Ovary (tissue), 9 donors: Measurements from ENCODE around the gene GPR162. TPM values are rescaled to one million over a fixed set of nuclear protein-coding genes. Genes with fewer than 3 reads are reported as not detected.

Experiments used
- DNase-seq, 5 donors: peaks; one replicate each; pipeline ENCODE4 v3.0.0-alpha.2; 2019 to 2020
- H3K27ac ChIP-seq, 2 donors: fragments of 200-600 bp; one replicate each; pipeline versions ENCODE4 v1.5.1 to v1.8.0; 2019 to 2022
- H3K27me3 ChIP-seq: fragments of 200-600 bp; one replicate; pipeline ENCODE4 v1.8.0; 2022
- H3K36me3 ChIP-seq: fragments of 200-600 bp; sonication (generic); one replicate; pipeline ENCODE4 v1.5.1; 2019
- H3K4me1 ChIP-seq: one replicate; pipeline ENCODE4 v1.8.1; 2013; ENCODE audit warnings: mild to moderate bottlenecking, moderate library complexity; ENCODE audit not compliant: insufficient read depth
- H3K4me3 ChIP-seq: fragments of 200-600 bp; sonication (generic); one replicate; pipeline ENCODE4 v1.5.1; 2017
- H3K9me3 ChIP-seq, 2 donors: fragments of 200-600 bp in 1 of 2; sonication (generic) in 1 of 2; one replicate each; pipeline versions ENCODE4 v1.5.1 to v1.8.1; 2013 to 2019; ENCODE audit warnings: mild to moderate bottlenecking in 1 of 2, moderate library complexity in 1 of 2
- CTCF ChIP-seq, 3 donors: fragments of 450-650 bp in 2 of 3; fragments of 200-600 bp in 1 of 3; IDR thresholded peaks; one replicate each; pipeline versions ENCODE4 v1.5.1 to v1.8.0; 2016 to 2022; ENCODE audit warnings: antibody characterized with exemption in 3 of 3, mild to moderate bottlenecking in 1 of 3
- EP300 ChIP-seq: sonication (generic); formaldehyde crosslinking; IDR thresholded peaks from one replicate; pipeline ENCODE4 v1.6.1; 2017; ENCODE audit warnings: antibody characterized with exemption
- POLR2A ChIP-seq: fragments of 450-650 bp; IDR thresholded peaks from one replicate; pipeline ENCODE4 v1.6.1; 2017; ENCODE audit warnings: antibody characterized with exemption, mild to moderate bottlenecking, moderate library complexity
- WGBS, 3 donors: extraction: QIAGEN DNeasy Blood & Tissue Kit in 1 of 3; methylation state at CpG; one replicate each; pipeline versions ENCODE4 v1.1.5 to v1.1.7; 2013 to 2017; 5-methylcytosine and 5-hydroxymethylcytosine counted together
- intact Hi-C, 4 donors: fragments of 100-400 bp; cut with DNase I; formaldehyde crosslinking; loops; one replicate each; pipeline versions ENCODE4 v1.11.0 to v1.15.1; 2022 to 2023
- polyA plus RNA-seq, 2 donors: library from polyadenylated mRNA; stranded (reverse); fragments of 200-250 nt in 1 of 2; fragments of 350-450 nt in 1 of 2; fragmentation: Illumina TruSeq in 1 of 2; extraction: RNeasy Lipid Tissue Mini Kit (QIAGEN cat#74804) in 1 of 2; gene quantifications; one replicate each; pipeline ENCODE4 v1.2.3, GENCODE V29; 2013 to 2014
- total RNA-seq, 7 donors: library from RNA; depleted of rRNA in 2 of 7; stranded (reverse); fragments of >200 nt in 2 of 7; fragmentation: NEBNext Ultra II Directional in 3 of 7; extraction: Animal tissue kit (Norgen Biotek cat#: 25700) in 3 of 7; gene quantifications; one replicate each; pipeline versions ENCODE4 v1.1.0 to v1.2.4, GENCODE V29; 2016 to 2023
- donor health status: DM: no; HTN: no; CAD: no; lungs with moderate emphysema.
- donor health status: DM: no; HTN: no; CAD: no.
- donor health status: Bipolar disorder and iron deficiency.
- donor health status: DM: yes; HTN: yes; CAD: no.
- donor health status: DM: no; HTN: no; CAD: no.
- donor health status: DM: yes; HTN: yes; CAD: no.

Gene GPR162
- total and polyA plus RNA-seq, 9 donors, result 0.60 to 12.0 (median 7.6) TPM

GRCh38 chr12:6850796-6851152 is 29.2 kb downstream of the GPR162 start:
- 38 to 44% (median 43%) methylated on average over 14 to 16 of the region's 16 CpGs for WGBS, 3 donors
- Histone ChIP-seq H3K4me3 (no peak overlapping the region), H3K27me3 (no peaks in the 10 kb centered on the region), H3K9me3 (no peaks in the 10 kb centered on the region), H3K4me1 (peaks cover 7% of the 10 kb centered on the region), H3K27ac (no peak overlapping the region), H3K36me3 (no peaks in the 10 kb centered on the region)
- intact Hi-C loops, result no loop called here
- TF ChIP-seq CTCF (IDR thresholded peaks at IDR 0.05) (no peak), POLR2A (no peak), EP300 (no peak)
- no peak for DNase-seq

- Histone ChIP-seq H3K27ac (peak within 1 kb of the TSS; percentile 48 to 91), H3K4me1 (peaks cover 7% of the 10 kb centered on the region), H3K4me3 (peak within 1 kb of the TSS; percentile 72), H3K9me3 (no peaks in the 10 kb centered on the region), H3K36me3 (no peaks in the 10 kb centered on the region), H3K27me3 (no peaks in the 10 kb centered on the region)
- 0 to 1% (median 0%) methylated on average over 37 of the region's 37 CpGs for WGBS, 3 donors
- intact Hi-C loops, result no loop called here
- DNase-seq, result peak; percentile 93 to 96 (median 94)
- TF ChIP-seq CTCF (IDR thresholded peaks at IDR 0.05), result no peak
- peak; percentile 36 for TF ChIP-seq POLR2A
These were observed 29.7 kb downstream of the GPR162 start, which contains the start of gene CDCA3 for GRCh38 chr12:6851153-6851920. CDCA3 (minus strand) TSS chr12:6851286; CDS start chr12:6850952, 334 bp downstream.

GRCh38 chr12:6851921-6852650 is 30.5 kb downstream of the GPR162 start, which contains the start of gene USP5:
USP5 (plus strand) TSS chr12:6852150; CDS start chr12:6852180, 30 bp downstream.
- peak within 1 kb of the TSS; percentile 48 to 91 for H3K27ac ChIP-seq
- TF ChIP-seq CTCF (IDR thresholded peaks at IDR 0.05) (no peak), POLR2A (no peak), EP300 (no peak)
- no peaks in the 10 kb centered on the region for H3K27me3 ChIP-seq
- intact Hi-C loops, result no loop called here
- DNase-seq, result peak; percentile 97 to 99 (median 98)
- peaks cover 7% of the 10 kb centered on the region for H3K4me1 ChIP-seq
- H3K36me3 ChIP-seq, result no peaks in the 10 kb centered on the region
- peak within 1 kb of the TSS; percentile 72 for H3K4me3 ChIP-seq
- no peaks in the 10 kb centered on the region for H3K9me3 ChIP-seq
- WGBS, 3 donors, result 0 to 1% (median 0%) methylated on average over 53 to 65 of the region's 65 CpGs

GRCh38 chr12:6852651-6853354 is 31.2 kb downstream of the GPR162 start:
- intact Hi-C loops, result no loop called here
- Histone ChIP-seq H3K27me3 (no peaks in the 10 kb centered on the region), H3K9me3 (no peaks in the 10 kb centered on the region), H3K4me3 (peak overlapping the region; percentile 48), H3K4me1 (peaks cover 7% of the 10 kb centered on the region), H3K36me3 (no peaks in the 10 kb centered on the region), H3K27ac (peak overlapping the region in 1 of 2 donors; percentile 42)
- DNase-seq, result peak; percentile 43 to 64 (median 63)
- WGBS, 3 donors, result 0 to 1% (median 1%) methylated on average over 18 of the region's 18 CpGs
- no peak for TF ChIP-seq CTCF (IDR thresholded peaks at IDR 0.05)
- TF ChIP-seq POLR2A, result peak; percentile 15
- no peak for TF ChIP-seq EP300
